HG03457 (cell line): Measurements from ENCODE around the gene NPIPB8.
"Not testable (repeated sequence)": the region's sequence is repeated elsewhere in the genome, so short reads cannot be mapped to it uniquely, and the experiment has no call there.

ENCODE experiments used
- ATAC-seq: cut with Tn5 transposase; IDR thresholded peaks from one replicate; pipeline ENCODE4 v1.9.1; 2021; ENCODE audit warnings: moderate number of reproducible peaks; ENCODE audit not compliant: unreplicated experiment

NPIPB8 gene

GRCh38 chr16:28637765-28638164, at the start of gene NPIPB8:
TSS of gene NPIPB8 (plus strand) at chr16:28638065. CDS start at chr16:28638361, 296 bp downstream.
- not testable (repeated sequence) for ATAC-seq

GRCh38 chr16:28589069-28589468, 48.8 kb upstream of the NPIPB8 start:
- no peak for ATAC-seq

GRCh38 chr16:28589930-28590329, 47.9 kb upstream of the NPIPB8 start:
- ATAC-seq, result no peak

- ATAC-seq, result no peak
Measured at GRCh38 chr16:28590384-28591340, 47.2 kb upstream of the NPIPB8 start.

GRCh38 chr16:28591355-28591754, 46.5 kb upstream of the NPIPB8 start:
- ATAC-seq, result no peak

- no peak for ATAC-seq
Measured at GRCh38 chr16:28592511-28592910, 45.4 kb upstream of the NPIPB8 start.

GRCh38 chr16:28592979-28593553, 44.8 kb upstream of the NPIPB8 start:
- ATAC-seq, result no peak

GRCh38 chr16:28595451-28595850, 42.4 kb upstream of the NPIPB8 start:
- ATAC-seq, result not testable (repeated sequence)

GRCh38 chr16:28596115-28596630, 41.7 kb upstream of the NPIPB8 start:
- no peak for ATAC-seq

GRCh38 chr16:28596840-28597691, 40.8 kb upstream of the NPIPB8 start, which contains the start of gene SULT1A2:
TSS of gene SULT1A2 (minus strand) at chr16:28597050. CDS start at chr16:28595930, 1,120 bp downstream.
- ATAC-seq, result no peak

GRCh38 chr16:28597692-28598261, 40.1 kb upstream of the NPIPB8 start:
- no peak for ATAC-seq

GRCh38 chr16:28599377-28600285, 38.2 kb upstream of the NPIPB8 start:
- not testable (repeated sequence) for ATAC-seq

GRCh38 chr16:28600965-28601364, 36.9 kb upstream of the NPIPB8 start:
- ATAC-seq, result not testable (repeated sequence)

- not testable (repeated sequence) for ATAC-seq
Measured at GRCh38 chr16:28601589-28601988, 36.3 kb upstream of the NPIPB8 start.

- ATAC-seq, result not testable (repeated sequence)
Measured at GRCh38 chr16:28602062-28602461, 35.8 kb upstream of the NPIPB8 start.

- ATAC-seq, result no peak
Measured at GRCh38 chr16:28602529-28602928, 35.3 kb upstream of the NPIPB8 start.

- ATAC-seq, result no peak
Measured at GRCh38 chr16:28603381-28604185, 34.3 kb upstream of the NPIPB8 start.

- no peak for ATAC-seq
Measured at GRCh38 chr16:28604186-28604565, 33.7 kb upstream of the NPIPB8 start.
